Measurements from ENCODE around the gene PCP4. TPM values are rescaled to one million over a fixed set of nuclear protein-coding genes. Genes with fewer than 3 reads are reported as not detected.

Gene PCP4
- polyA plus RNA-seq (ENCODE audit: insufficient read length in 4 of 4): 10 to 100 TPM in 2 of 4 donors, 1 to 10 TPM in 2; 8.7 to 14.7 (median 11.6) TPM

GRCh38 chr21:39867198-39867650, at the start of gene PCP4:
Gene PCP4, plus strand, starts transcription at chr21:39867438. Its CDS starts 64 bp downstream, at chr21:39867502.
- peak; percentile 29 to 66 (median 46) for DNase-seq (ENCODE audit: low read depth in 4 of 4, low spot score in 3 of 4)

GRCh38 chr21:39818557-39818956, 48.7 kb upstream of the PCP4 start:
- no peak for DNase-seq (ENCODE audit: low read depth in 4 of 4, low spot score in 3 of 4)

- no peak for DNase-seq (ENCODE audit: low read depth in 4 of 4, low spot score in 3 of 4)
Observed at GRCh38 chr21:39822042-39822441, 45.2 kb upstream of the PCP4 start.

- no peak for DNase-seq (ENCODE audit: low read depth in 4 of 4, low spot score in 3 of 4)
Observed at GRCh38 chr21:39825250-39825649, 42.0 kb upstream of the PCP4 start.

- no peak for DNase-seq (ENCODE audit: low read depth in 4 of 4, low spot score in 3 of 4)
Observed at GRCh38 chr21:39834543-39834942, 32.7 kb upstream of the PCP4 start.

- DNase-seq (ENCODE audit: low read depth in 4 of 4, low spot score in 3 of 4): no peak
Observed at GRCh38 chr21:39837861-39838359, 29.3 kb upstream of the PCP4 start.

- DNase-seq (ENCODE audit: low read depth in 4 of 4, low spot score in 3 of 4): no peak
Observed at GRCh38 chr21:39840373-39841097, 26.7 kb upstream of the PCP4 start.

- DNase-seq (ENCODE audit: low read depth in 4 of 4, low spot score in 3 of 4): no peak
Observed at GRCh38 chr21:39842741-39843459, 24.3 kb upstream of the PCP4 start.

- DNase-seq (ENCODE audit: low read depth in 4 of 4, low spot score in 3 of 4): no peak
Observed at GRCh38 chr21:39843483-39843882, 23.8 kb upstream of the PCP4 start.

GRCh38 chr21:39843916-39844315, 23.3 kb upstream of the PCP4 start:
- DNase-seq (ENCODE audit: low read depth in 4 of 4, low spot score in 3 of 4): no peak

- no peak for DNase-seq (ENCODE audit: low read depth in 4 of 4, low spot score in 3 of 4)
Observed at GRCh38 chr21:39845571-39846130, 21.6 kb upstream of the PCP4 start.

- DNase-seq (ENCODE audit: low read depth in 4 of 4, low spot score in 3 of 4): no peak
Observed at GRCh38 chr21:39847877-39848276, 19.4 kb upstream of the PCP4 start.

GRCh38 chr21:39849014-39849655, 18.1 kb upstream of the PCP4 start:
- DNase-seq (ENCODE audit: low read depth in 4 of 4, low spot score in 3 of 4): no peak

GRCh38 chr21:39850333-39850732, 16.9 kb upstream of the PCP4 start:
- DNase-seq (ENCODE audit: low read depth in 4 of 4, low spot score in 3 of 4): no peak

- no peak for DNase-seq (ENCODE audit: low read depth in 4 of 4, low spot score in 3 of 4)
Observed at GRCh38 chr21:39851002-39851618, 16.1 kb upstream of the PCP4 start.

- DNase-seq (ENCODE audit: low read depth in 4 of 4, low spot score in 3 of 4): no peak
Observed at GRCh38 chr21:39852021-39852721, 15.1 kb upstream of the PCP4 start.

- no peak for DNase-seq (ENCODE audit: low read depth in 4 of 4, low spot score in 3 of 4)
Observed at GRCh38 chr21:39852726-39853500, 14.3 kb upstream of the PCP4 start.

- DNase-seq (ENCODE audit: low read depth in 4 of 4, low spot score in 3 of 4): no peak
Observed at GRCh38 chr21:39854572-39854971, 12.7 kb upstream of the PCP4 start.

- DNase-seq (ENCODE audit: low read depth in 4 of 4, low spot score in 3 of 4): no peak
Observed at GRCh38 chr21:39855595-39855994, 11.6 kb upstream of the PCP4 start.
